IMR-90 (cell line): ENCODE data around the gene EHMT1. TPM values are rescaled to one million over a fixed set of nuclear protein-coding genes. Genes with fewer than 3 reads are reported as not detected.

ENCODE experiments used
- ATAC-seq: fragments of 200-7000 bp; cut with Tn5 transposase; 2 replicates; pipeline ENCODE4 v1.9.1; 2020; ENCODE audit warnings: low read depth, mild to moderate bottlenecking, moderate library complexity
- BruUV-seq: library from RNA; stranded (reverse); fragments of 400-500 nt; replicated peaks from 2 replicates; lab custom pipeline; 2021; lab: Mats Ljungman, UMichigan
- CTCF ChIA-PET: fragments of 300-600 bp; formaldehyde crosslinking; extraction: SDS; loops from one replicate; lab custom pipeline; 2021; ENCODE audit warnings: antibody characterized with exemption; lab: Yijun Ruan, JAX
- POLR2A ChIA-PET: fragments of 300-600 bp; sonication (Branson Sonifier 250); formaldehyde crosslinking; loops from one replicate; lab custom pipeline; 2022; ENCODE audit warnings: antibody characterized with exemption; ENCODE audit not compliant: unreplicated experiment; lab: Charles Lee
- DNase-seq: peaks from one replicate; pipeline ENCODE4 v3.0.0; 2013
- H2AFZ ChIP-seq: replicated peaks from 2 replicates; pipeline ENCODE3; 2013; ENCODE audit warnings: low read length, mild to moderate bottlenecking; ENCODE audit not compliant: poor library complexity
- H2AK5ac ChIP-seq: 2 replicates; pipeline ENCODE4 v1.6.1; 2013; ENCODE audit warnings: low read depth, low read length, inconsistent platforms
- H2AK9ac ChIP-seq: replicated peaks from 2 replicates; pipeline ENCODE3; 2013; ENCODE audit warnings: mild to moderate bottlenecking, low read depth, low read length, moderate library complexity; ENCODE audit not compliant: poor library complexity
- H2BK120ac ChIP-seq: 2 replicates; pipeline ENCODE4 v1.6.1; 2013; ENCODE audit warnings: low read depth, low read length, inconsistent platforms
- H2BK15ac ChIP-seq: 3 replicates; pipeline ENCODE4 v1.6.1; 2013; ENCODE audit warnings: low read depth, low read length, inconsistent platforms
- H2BK20ac ChIP-seq: 2 replicates; pipeline ENCODE4 v1.6.1; 2013; ENCODE audit warnings: low read depth, mild to moderate bottlenecking, inconsistent platforms, low read length, moderate library complexity
- H2BK5ac ChIP-seq: 2 replicates; pipeline ENCODE4 v1.6.1; 2013; ENCODE audit warnings: mild to moderate bottlenecking, low read depth, low read length, inconsistent platforms; ENCODE audit not compliant: poor library complexity, severe bottlenecking
- H3K14ac ChIP-seq: replicated peaks from 2 replicates; pipeline ENCODE4 v1.6.1; 2013; ENCODE audit warnings: low read depth, low read length, inconsistent platforms
- H3K18ac ChIP-seq: 2 replicates; pipeline ENCODE4 v1.6.1; 2013; ENCODE audit warnings: low read depth, low read length, control low read depth
- H3K23ac ChIP-seq: 2 replicates; pipeline ENCODE4 v1.6.1; 2013; ENCODE audit warnings: low read depth, low read length, inconsistent platforms
- H3K27ac ChIP-seq: 2 replicates; pipeline ENCODE4 v1.5.1; 2013; ENCODE audit warnings: mild to moderate bottlenecking, control low read depth, low read length; ENCODE audit not compliant: insufficient read depth
- H3K27me3 ChIP-seq: 2 replicates; pipeline ENCODE4 v1.6.1; 2013; ENCODE audit warnings: low read length; ENCODE audit not compliant: control insufficient read depth, insufficient read depth
- H3K36me3 ChIP-seq: 2 replicates; pipeline ENCODE4 v1.6.1; 2013; ENCODE audit warnings: low read length, mixed read lengths; ENCODE audit not compliant: control insufficient read depth, insufficient read depth
- H3K4ac ChIP-seq: 2 replicates; pipeline ENCODE4 v1.6.1; 2013; ENCODE audit warnings: low read depth, low read length, inconsistent platforms
- H3K4me1 ChIP-seq: 2 replicates; pipeline ENCODE4 v1.6.1; 2013; ENCODE audit warnings: low read length, mixed read lengths; ENCODE audit not compliant: control insufficient read depth, insufficient read depth
- H3K4me2 ChIP-seq: 2 replicates; pipeline ENCODE4 v1.6.1; 2013; ENCODE audit warnings: low read depth, mild to moderate bottlenecking, control low read depth, low read length, moderate library complexity
- H3K4me3 ChIP-seq: 2 replicates; pipeline ENCODE4 v1.5.1; 2013; ENCODE audit warnings: low read depth, mild to moderate bottlenecking, control low read depth, low read length, moderate library complexity; ENCODE audit not compliant: insufficient read depth
- H3K56ac ChIP-seq: 2 replicates; pipeline ENCODE4 v1.6.1; 2013; ENCODE audit warnings: low read length, inconsistent platforms; ENCODE audit not compliant: insufficient read depth; ENCODE audit errors: extremely low read depth
- H3K79me1 ChIP-seq, 2 experiments: 2 replicates each; pipeline ENCODE4 v1.6.1; 2013; ENCODE audit warnings: low read length in 2 of 2, inconsistent platforms in 1 of 2, low read depth in 1 of 2
- H3K9ac ChIP-seq: 2 replicates; pipeline ENCODE4 v1.6.1; 2013; ENCODE audit warnings: low read depth, low read length, control low read depth
- H3K9me1 ChIP-seq: 2 replicates; pipeline ENCODE4 v1.6.1; 2013; ENCODE audit warnings: low read length, inconsistent platforms; ENCODE audit not compliant: insufficient read depth
- H3K9me3 ChIP-seq: 2 replicates; pipeline ENCODE4 v1.6.1; 2013; ENCODE audit warnings: low read length; ENCODE audit not compliant: control insufficient read depth, insufficient read depth
- H4K20me1 ChIP-seq: 2 replicates; pipeline ENCODE4 v1.6.1; 2013; ENCODE audit warnings: low read length, inconsistent platforms; ENCODE audit not compliant: insufficient read depth
- H4K5ac ChIP-seq: 2 replicates; pipeline ENCODE4 v1.6.1; 2013; ENCODE audit warnings: mild to moderate bottlenecking, low read depth, low read length, control low read depth
- H4K8ac ChIP-seq, 2 experiments: 2 replicates each; pipeline ENCODE4 v1.6.1; 2013; ENCODE audit warnings: low read depth in 2 of 2, low read length in 2 of 2, control low read depth in 1 of 2, inconsistent platforms in 1 of 2
- H4K91ac ChIP-seq: 2 replicates; pipeline ENCODE4 v1.6.1; 2013; ENCODE audit warnings: low read depth, low read length, inconsistent platforms; ENCODE audit not compliant: insufficient read depth
- CEBPB ChIP-seq: IDR thresholded peaks from 2 replicates; pipeline ENCODE4 v1.6.1; 2012; ENCODE audit warnings: low read depth, low read length, improper control_type of control experiment
- ELK1 ChIP-seq: fragments of 150-350 bp; IDR thresholded peaks from 2 replicates; pipeline ENCODE4 v1.6.1; 2016; ENCODE audit warnings: low read depth, mild to moderate bottlenecking, low read length, moderate library complexity, borderline replicate concordance
- MXI1 ChIP-seq: IDR thresholded peaks from 2 replicates; pipeline ENCODE4 v1.6.1; 2012; ENCODE audit warnings: low read depth, mild to moderate bottlenecking, low read length, moderate library complexity, borderline replicate concordance
- whole genome bisulfite sequencing, 2 experiments: methylation state at CpG; one replicate each; pipeline versions ENCODE4 v1.1.5 to v1.1.7; 2013; ENCODE audit warnings: missing lambda C conversion rate in 2 of 2; ENCODE audit not compliant: insufficient read length in 1 of 2; ENCODE audit errors: extremely low coverage in 2 of 2; 5-methylcytosine and 5-hydroxymethylcytosine counted together
- dilution Hi-C: fragments of 300-500 bp; cut with HindIII; formaldehyde crosslinking; loops from one replicate; pipeline ENCODE4 v1.14.3; 2018; ENCODE audit warnings: low sequenced_read_pairs; ENCODE audit not compliant: unreplicated experiment
- in situ Hi-C: fragments of 300-500 bp; cut with MboI; formaldehyde crosslinking; loops from 3 replicates; pipeline ENCODE4 v1.14.3; 2019; ENCODE audit warnings: low sequenced_read_pairs, inconsistent platforms, mixed read lengths
- intact Hi-C: fragments of 100-400 bp; cut with micrococcal nuclease; formaldehyde crosslinking; loops from 2 replicates; pipeline ENCODE4 v1.10.0; 2022
- polyA plus RNA-seq, 3 experiments: library from polyadenylated mRNA; depleted of rRNA; stranded (reverse); fragments of >200 nt; gene quantifications; 2 replicates each; pipeline ENCODE4 v1.2.3, GENCODE V29; 2012; ENCODE audit warnings: low replicate concordance in 1 of 3
- total RNA-seq: library from RNA; depleted of rRNA; stranded (reverse); fragments of >200 nt; gene quantifications from 2 replicates; pipeline ENCODE4 v1.2.3, GENCODE V29; 2012

Gene EHMT1
- total and polyA plus RNA-seq, 2 of the 4 experiments (the other 2 are of a cell fraction), result 32.8 to 35.1 TPM

DNA sequence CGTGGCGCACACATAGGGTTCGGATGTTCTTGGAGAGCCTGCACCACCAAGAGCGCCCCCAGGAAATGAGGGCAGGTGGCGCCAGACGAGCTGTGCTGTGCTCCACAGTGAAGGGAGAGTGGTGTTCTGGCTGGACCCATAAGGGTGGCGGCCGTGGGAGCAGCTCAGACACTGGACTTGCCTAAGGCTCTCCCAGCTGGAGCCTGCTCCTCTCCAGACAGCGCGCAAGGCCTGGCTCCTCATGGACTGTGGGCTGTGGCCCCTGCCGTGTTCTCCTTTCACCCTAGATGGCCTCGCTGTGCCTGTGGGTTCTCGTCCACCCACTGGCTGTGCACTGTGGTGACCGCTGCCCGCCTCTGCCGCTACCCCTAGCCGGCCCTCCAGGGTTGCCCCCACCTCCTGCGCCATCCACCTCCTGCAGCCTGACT, 92.9 kb downstream of the EHMT1 start:
- ChIA-PET CTCF (interaction anchor here (0.9 kb wide), 1 partner anchor 39 kb away, joined by 3 read pairs; no protein-coding TSS in a partner anchor), POLR2A (no interaction called here)
- no peak overlapping the region for H3K4me3 ChIP-seq
- peaks cover 43 to 76% of the 10 kb centered on the region in 2 experiments for H3K79me1 ChIP-seq
- H3K9ac ChIP-seq, result no peak overlapping the region
- no peak overlapping the region for H2BK5ac ChIP-seq
- no peak overlapping the region for H3K56ac ChIP-seq
- H2AK5ac ChIP-seq, result no peak overlapping the region
- H3K4me1 ChIP-seq, result peaks cover 5% of the 10 kb centered on the region; the same call in 1 of the 2 replicates
- no peak for DNase-seq
- H3K4me2 ChIP-seq, result no peak overlapping the region
- in situ Hi-C loops, result no loop called here
- no peak for TF ChIP-seq ELK1
- TF ChIP-seq CEBPB, result no peak
- no peak for TF ChIP-seq MXI1
- H3K36me3 ChIP-seq, result peaks cover 21% of the 10 kb centered on the region
- no peak overlapping the region for H3K27ac ChIP-seq
- no peak for ATAC-seq
- H4K5ac ChIP-seq, result no peak overlapping the region
- H4K91ac ChIP-seq, result no peak overlapping the region
- 96% methylated on average over 9 of the region's 18 CpGs; no CpG with 5 or more reads in 1 of the 2 experiments for WGBS, 2 experiments
- H4K8ac ChIP-seq, result no peak overlapping the region
- no TSS peak for BruUV-seq
- no peaks in the 10 kb centered on the region for H3K27me3 ChIP-seq
- dilution Hi-C loops, result no loop called here
- intact Hi-C loops, result no loop called here
- H2BK15ac ChIP-seq, result no peak overlapping the region
- peaks cover 44% of the 10 kb centered on the region for H4K20me1 ChIP-seq
- no peak overlapping the region for H2AK9ac ChIP-seq
- no peak overlapping the region for H3K14ac ChIP-seq
- no peak overlapping the region for H3K18ac ChIP-seq
- H3K9me1 ChIP-seq, result peaks cover 6% of the 10 kb centered on the region
- H2BK20ac ChIP-seq, result no peak overlapping the region
- H3K4ac ChIP-seq, result no peak overlapping the region
- H3K9me3 ChIP-seq, result no peaks in the 10 kb centered on the region
- no peak overlapping the region for H2BK120ac ChIP-seq
- no peak overlapping the region for H2AFZ ChIP-seq
- H3K23ac ChIP-seq, result no peak overlapping the region
